Ovary (tissue), 3 donors: ENCODE data around the gene PLIN4.

Source experiments
- POLR2A ChIP-seq: fragments of 450-650 bp; IDR thresholded peaks from one replicate; pipeline ENCODE4 v1.6.1; 2017; ENCODE audit warnings: antibody characterized with exemption, mild to moderate bottlenecking, moderate library complexity
- TF ChIP-seq, protein P1 (sequence below), 3 donors: fragments of 450-650 bp in 2 of 3; fragments of 200-600 bp in 1 of 3; IDR thresholded peaks; one replicate each; pipeline versions ENCODE4 v1.5.1 to v1.8.0; 2016 to 2022; ENCODE audit warnings: antibody characterized with exemption in 3 of 3, mild to moderate bottlenecking in 1 of 3
- donor health status: DM: no; HTN: no; CAD: no.

DNA sequence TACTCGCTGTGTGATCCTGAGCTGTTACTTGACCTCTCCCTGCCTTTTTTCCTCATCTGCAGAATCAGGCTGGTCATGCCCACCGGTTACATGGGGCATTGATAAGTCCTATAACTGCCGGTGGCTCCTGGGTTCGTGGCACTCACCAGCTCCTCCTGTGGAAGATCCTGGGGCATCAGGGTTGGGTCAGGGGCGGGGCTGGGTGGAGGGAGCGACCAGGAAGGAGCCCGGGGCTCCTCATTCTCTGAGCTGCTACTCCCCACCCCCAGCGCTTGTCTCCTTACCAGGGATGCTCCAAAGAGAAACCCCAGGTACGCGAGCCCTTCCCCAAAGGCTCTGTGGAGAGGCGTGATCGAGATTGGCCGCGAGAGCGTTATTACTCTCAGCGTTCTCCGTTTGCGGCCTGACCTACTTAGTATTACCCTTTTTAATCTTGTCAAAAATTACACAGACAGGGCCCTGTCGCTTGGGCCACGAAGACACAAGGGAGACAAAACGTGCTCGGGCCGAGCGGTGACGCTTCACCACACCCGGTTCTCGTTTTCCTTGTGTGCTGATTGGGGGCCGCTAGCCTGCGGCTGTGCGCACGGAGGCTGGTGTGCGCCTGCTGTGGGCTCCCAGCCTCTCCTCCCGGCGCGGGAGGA lies 35.4 kb downstream of the PLIN4 start:
- no peak for TF ChIP-seq POLR2A
- TF ChIP-seq, protein P1, sequence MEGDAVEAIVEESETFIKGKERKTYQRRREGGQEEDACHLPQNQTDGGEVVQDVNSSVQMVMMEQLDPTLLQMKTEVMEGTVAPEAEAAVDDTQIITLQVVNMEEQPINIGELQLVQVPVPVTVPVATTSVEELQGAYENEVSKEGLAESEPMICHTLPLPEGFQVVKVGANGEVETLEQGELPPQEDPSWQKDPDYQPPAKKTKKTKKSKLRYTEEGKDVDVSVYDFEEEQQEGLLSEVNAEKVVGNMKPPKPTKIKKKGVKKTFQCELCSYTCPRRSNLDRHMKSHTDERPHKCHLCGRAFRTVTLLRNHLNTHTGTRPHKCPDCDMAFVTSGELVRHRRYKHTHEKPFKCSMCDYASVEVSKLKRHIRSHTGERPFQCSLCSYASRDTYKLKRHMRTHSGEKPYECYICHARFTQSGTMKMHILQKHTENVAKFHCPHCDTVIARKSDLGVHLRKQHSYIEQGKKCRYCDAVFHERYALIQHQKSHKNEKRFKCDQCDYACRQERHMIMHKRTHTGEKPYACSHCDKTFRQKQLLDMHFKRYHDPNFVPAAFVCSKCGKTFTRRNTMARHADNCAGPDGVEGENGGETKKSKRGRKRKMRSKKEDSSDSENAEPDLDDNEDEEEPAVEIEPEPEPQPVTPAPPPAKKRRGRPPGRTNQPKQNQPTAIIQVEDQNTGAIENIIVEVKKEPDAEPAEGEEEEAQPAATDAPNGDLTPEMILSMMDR (IDR thresholded peaks at IDR 0.05): no peak
